WTC11 (cell line): ENCODE data around the gene LHPP. TPM values are rescaled to one million over a fixed set of nuclear protein-coding genes. Genes with fewer than 3 reads are reported as not detected.

Experiments used
- ATAC-seq: fragments of 200-7000 bp; cut with Tn5 transposase; 2 replicates; pipeline ENCODE4 v1.10.0; 2021; ENCODE audit warnings: mild to moderate bottlenecking, moderate library complexity
- CTCF ChIA-PET: fragments of 300-600 bp; sonication (Branson Sonifier 250); formaldehyde crosslinking; loops from one replicate; lab custom pipeline; 2021; ENCODE audit warnings: antibody characterized with exemption; lab: Charles Lee
- POLR2A ChIA-PET: fragments of 350-600 bp; sonication (Branson Sonifier 250); formaldehyde crosslinking; loops from one replicate; lab custom pipeline; 2021; ENCODE audit warnings: antibody characterized with exemption; lab: Charles Lee
- DNase-seq: peaks from one replicate; pipeline ENCODE4 v3.0.0; 2021; ENCODE audit warnings: low spot score
- H3K27ac Mint-ChIP-seq: 2 replicates; pipeline ENCODE4 v1.8.0; 2021; ENCODE audit warnings: mixed read lengths
- H3K27me3 Mint-ChIP-seq: 2 replicates; pipeline ENCODE4 v1.8.0; 2021; ENCODE audit warnings: low read depth, mild to moderate bottlenecking, moderate library complexity, mixed read lengths
- H3K36me3 Mint-ChIP-seq: 2 replicates; pipeline ENCODE4 v1.8.0; 2021; ENCODE audit warnings: mixed read lengths
- H3K4me1 Mint-ChIP-seq: 2 replicates; pipeline ENCODE4 v1.8.0; 2022; ENCODE audit warnings: mixed read lengths
- H3K4me3 Mint-ChIP-seq: 2 replicates; pipeline ENCODE4 v1.8.0; 2021; ENCODE audit warnings: mild to moderate bottlenecking, moderate library complexity, mixed read lengths
- H3K9me3 Mint-ChIP-seq: 2 replicates; pipeline ENCODE4 v1.8.0; 2021; ENCODE audit warnings: mixed read lengths
- ERG ChIP-seq: fragments of 250-450 bp; sonication (Bioruptor Pico); IDR thresholded peaks from 2 replicates; pipeline ENCODE4 v1.8.0; 2021; ENCODE audit warnings: mild to moderate bottlenecking
- GTF2I ChIP-seq: fragments of 250-450 bp; sonication (Bioruptor Pico); conservative IDR thresholded peaks from 2 replicates; pipeline ENCODE4 v1.4.0; 2021; ENCODE audit warnings: mild to moderate bottlenecking
- SMAD3 ChIP-seq: sonication (generic); formaldehyde crosslinking; IDR thresholded peaks from 2 replicates; pipeline ENCODE4 v1.8.0; 2022; ENCODE audit warnings: missing genetic modification reagents, mild to moderate bottlenecking, borderline replicate concordance
- SP1 ChIP-seq: sonication (generic); formaldehyde crosslinking; conservative IDR thresholded peaks from 2 replicates; pipeline ENCODE4 v1.8.1; 2022; ENCODE audit warnings: missing genetic modification reagents
- TEAD1 ChIP-seq: sonication (generic); formaldehyde crosslinking; IDR thresholded peaks from 2 replicates; pipeline ENCODE4 v1.8.0; 2022; ENCODE audit warnings: mild to moderate bottlenecking, missing genetic modification reagents
- ZBTB21 ChIP-seq: sonication (generic); formaldehyde crosslinking; IDR thresholded peaks from 2 replicates; pipeline ENCODE4 v1.8.1; 2023; ENCODE audit warnings: mild to moderate bottlenecking, missing genetic modification reagents, borderline replicate concordance
- ZNF121 ChIP-seq: sonication (generic); formaldehyde crosslinking; IDR thresholded peaks from 2 replicates; pipeline ENCODE4 v1.8.0; 2023; ENCODE audit warnings: missing genetic modification reagents
- ZNF317 ChIP-seq: sonication (generic); formaldehyde crosslinking; IDR thresholded peaks from 2 replicates; pipeline ENCODE4 v1.8.1; 2023; ENCODE audit warnings: low read depth, mild to moderate bottlenecking, moderate library complexity, missing genetic modification reagents, borderline replicate concordance
- ZNF416 ChIP-seq: fragments of 250-450 bp; sonication (Bioruptor Pico); IDR thresholded peaks from 2 replicates; pipeline ENCODE4 v1.9.0; 2021; ENCODE audit warnings: mild to moderate bottlenecking, inconsistent platforms
- total RNA-seq: library from RNA; stranded (reverse); gene quantifications from 3 replicates; pipeline ENCODE4 v1.2.3, GENCODE V29; 2021
- TF ChIP-seq, protein P1 (sequence below): sonication (generic); formaldehyde crosslinking; IDR thresholded peaks from 2 replicates; pipeline ENCODE4 v1.8.0; 2022; ENCODE audit warnings: mild to moderate bottlenecking, missing genetic modification reagents
- TF ChIP-seq, protein P2 (sequence below): fragments of 200-600 bp; IDR thresholded peaks from 2 replicates; pipeline ENCODE4 v1.8.0; 2022; ENCODE audit warnings: antibody characterized with exemption
- TF ChIP-seq, protein P3 (sequence below): sonication (generic); formaldehyde crosslinking; IDR thresholded peaks from 2 replicates; pipeline ENCODE4 v1.8.0; 2023; ENCODE audit warnings: missing genetic modification reagents, mild to moderate bottlenecking, borderline replicate concordance

The LHPP gene
- total RNA-seq, 1 experiment from 2014 or later = 33.2 TPM

DNA sequence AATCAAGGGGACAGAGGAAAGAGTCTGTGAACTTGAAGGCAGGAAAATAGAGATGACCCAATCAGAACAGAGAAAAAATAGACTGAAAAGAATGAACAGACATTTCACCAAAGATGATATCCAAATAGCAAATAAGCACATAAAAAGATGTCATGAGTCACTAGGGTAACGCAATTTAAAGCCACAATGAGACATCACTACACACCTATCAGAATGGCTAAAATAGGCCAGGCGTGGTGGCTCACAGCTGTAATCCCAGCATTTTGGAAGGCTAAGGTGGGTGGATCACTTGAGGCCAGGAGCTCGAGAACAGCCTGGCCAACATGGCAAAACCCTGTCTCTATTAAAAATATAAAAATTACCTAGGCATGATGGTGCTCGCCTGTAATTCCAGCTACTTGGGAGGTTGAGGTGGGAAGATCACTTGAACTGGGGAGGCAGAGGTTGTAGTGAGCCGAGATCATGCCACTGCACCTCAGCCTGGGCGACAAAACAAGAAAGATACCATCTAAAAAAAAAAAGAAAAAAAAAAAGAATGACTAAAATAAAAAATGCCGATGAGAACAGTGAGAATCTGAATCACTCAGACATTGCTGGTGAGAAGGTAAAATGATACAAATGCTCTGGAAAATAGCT lies 100.9 kb downstream of the LHPP start (continued):
- TF ChIP-seq, protein P1, sequence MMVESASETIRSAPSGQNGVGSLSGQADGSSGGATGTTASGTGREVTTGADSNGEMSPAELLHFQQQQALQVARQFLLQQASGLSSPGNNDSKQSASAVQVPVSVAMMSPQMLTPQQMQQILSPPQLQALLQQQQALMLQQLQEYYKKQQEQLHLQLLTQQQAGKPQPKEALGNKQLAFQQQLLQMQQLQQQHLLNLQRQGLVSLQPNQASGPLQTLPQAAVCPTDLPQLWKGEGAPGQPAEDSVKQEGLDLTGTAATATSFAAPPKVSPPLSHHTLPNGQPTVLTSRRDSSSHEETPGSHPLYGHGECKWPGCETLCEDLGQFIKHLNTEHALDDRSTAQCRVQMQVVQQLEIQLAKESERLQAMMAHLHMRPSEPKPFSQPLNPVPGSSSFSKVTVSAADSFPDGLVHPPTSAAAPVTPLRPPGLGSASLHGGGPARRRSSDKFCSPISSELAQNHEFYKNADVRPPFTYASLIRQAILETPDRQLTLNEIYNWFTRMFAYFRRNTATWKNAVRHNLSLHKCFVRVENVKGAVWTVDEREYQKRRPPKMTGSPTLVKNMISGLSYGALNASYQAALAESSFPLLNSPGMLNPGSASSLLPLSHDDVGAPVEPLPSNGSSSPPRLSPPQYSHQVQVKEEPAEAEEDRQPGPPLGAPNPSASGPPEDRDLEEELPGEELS (CRISPR knock-in tag) = no peak
- no peak for TF ChIP-seq ZBTB21 (CRISPR knock-in tag)

DNA sequence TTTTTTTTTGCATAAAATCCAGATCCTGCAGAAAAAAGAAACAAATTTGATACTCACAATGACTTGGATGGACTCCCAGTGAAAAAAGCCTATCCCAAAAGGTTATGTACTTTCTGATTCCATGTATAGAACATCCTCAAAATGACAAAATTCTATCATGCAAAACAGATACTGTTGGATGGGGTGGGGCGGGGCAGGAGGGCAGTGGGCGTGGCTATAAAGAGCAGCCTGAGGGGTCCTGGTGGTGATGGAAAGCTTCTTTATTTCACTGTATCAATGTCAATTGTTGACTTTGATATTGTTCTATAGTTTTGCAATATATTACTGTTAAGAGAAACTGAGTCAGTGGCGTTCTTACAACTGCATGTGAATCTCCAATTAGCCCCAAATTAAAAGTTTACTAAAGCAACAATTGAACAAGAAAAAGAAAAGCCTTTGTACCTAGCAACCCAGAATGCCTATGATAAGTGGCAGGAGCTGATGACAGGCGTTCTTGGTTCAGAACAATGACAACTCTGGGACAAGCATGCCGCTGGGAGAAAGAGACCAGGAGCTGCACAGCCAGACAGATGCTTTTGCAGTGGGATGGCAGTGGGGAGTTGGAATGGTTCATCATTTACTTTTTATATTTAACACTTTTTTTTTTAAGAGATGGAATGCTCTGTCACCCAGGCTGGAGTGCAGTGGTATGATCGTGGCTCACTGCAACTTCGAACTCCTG lies 101.9 kb downstream of the LHPP start:
- H3K36me3 Mint-ChIP-seq = no peaks in the 10 kb centered on the region; the same call in 1 of the 2 replicates
- POLR2A ChIA-PET = no interaction called here
- H3K27me3 Mint-ChIP-seq = no peaks in the 10 kb centered on the region
- H3K4me1 Mint-ChIP-seq = peaks cover 15% of the 10 kb centered on the region
- DNase-seq (no peak), ATAC-seq (no peak)
- H3K9me3 Mint-ChIP-seq = peaks cover 4% of the 10 kb centered on the region
- TF ChIP-seq SP1 (CRISPR knock-in tag) (no peak), ZNF416 (CRISPR knock-in tag) (no peak), ERG (CRISPR knock-in tag) (no peak), ZNF121 (no peak), TEAD1 (CRISPR knock-in tag) (no peak)
- TF ChIP-seq, protein P2, sequence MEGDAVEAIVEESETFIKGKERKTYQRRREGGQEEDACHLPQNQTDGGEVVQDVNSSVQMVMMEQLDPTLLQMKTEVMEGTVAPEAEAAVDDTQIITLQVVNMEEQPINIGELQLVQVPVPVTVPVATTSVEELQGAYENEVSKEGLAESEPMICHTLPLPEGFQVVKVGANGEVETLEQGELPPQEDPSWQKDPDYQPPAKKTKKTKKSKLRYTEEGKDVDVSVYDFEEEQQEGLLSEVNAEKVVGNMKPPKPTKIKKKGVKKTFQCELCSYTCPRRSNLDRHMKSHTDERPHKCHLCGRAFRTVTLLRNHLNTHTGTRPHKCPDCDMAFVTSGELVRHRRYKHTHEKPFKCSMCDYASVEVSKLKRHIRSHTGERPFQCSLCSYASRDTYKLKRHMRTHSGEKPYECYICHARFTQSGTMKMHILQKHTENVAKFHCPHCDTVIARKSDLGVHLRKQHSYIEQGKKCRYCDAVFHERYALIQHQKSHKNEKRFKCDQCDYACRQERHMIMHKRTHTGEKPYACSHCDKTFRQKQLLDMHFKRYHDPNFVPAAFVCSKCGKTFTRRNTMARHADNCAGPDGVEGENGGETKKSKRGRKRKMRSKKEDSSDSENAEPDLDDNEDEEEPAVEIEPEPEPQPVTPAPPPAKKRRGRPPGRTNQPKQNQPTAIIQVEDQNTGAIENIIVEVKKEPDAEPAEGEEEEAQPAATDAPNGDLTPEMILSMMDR = no peak
- TF ChIP-seq, protein P3, sequence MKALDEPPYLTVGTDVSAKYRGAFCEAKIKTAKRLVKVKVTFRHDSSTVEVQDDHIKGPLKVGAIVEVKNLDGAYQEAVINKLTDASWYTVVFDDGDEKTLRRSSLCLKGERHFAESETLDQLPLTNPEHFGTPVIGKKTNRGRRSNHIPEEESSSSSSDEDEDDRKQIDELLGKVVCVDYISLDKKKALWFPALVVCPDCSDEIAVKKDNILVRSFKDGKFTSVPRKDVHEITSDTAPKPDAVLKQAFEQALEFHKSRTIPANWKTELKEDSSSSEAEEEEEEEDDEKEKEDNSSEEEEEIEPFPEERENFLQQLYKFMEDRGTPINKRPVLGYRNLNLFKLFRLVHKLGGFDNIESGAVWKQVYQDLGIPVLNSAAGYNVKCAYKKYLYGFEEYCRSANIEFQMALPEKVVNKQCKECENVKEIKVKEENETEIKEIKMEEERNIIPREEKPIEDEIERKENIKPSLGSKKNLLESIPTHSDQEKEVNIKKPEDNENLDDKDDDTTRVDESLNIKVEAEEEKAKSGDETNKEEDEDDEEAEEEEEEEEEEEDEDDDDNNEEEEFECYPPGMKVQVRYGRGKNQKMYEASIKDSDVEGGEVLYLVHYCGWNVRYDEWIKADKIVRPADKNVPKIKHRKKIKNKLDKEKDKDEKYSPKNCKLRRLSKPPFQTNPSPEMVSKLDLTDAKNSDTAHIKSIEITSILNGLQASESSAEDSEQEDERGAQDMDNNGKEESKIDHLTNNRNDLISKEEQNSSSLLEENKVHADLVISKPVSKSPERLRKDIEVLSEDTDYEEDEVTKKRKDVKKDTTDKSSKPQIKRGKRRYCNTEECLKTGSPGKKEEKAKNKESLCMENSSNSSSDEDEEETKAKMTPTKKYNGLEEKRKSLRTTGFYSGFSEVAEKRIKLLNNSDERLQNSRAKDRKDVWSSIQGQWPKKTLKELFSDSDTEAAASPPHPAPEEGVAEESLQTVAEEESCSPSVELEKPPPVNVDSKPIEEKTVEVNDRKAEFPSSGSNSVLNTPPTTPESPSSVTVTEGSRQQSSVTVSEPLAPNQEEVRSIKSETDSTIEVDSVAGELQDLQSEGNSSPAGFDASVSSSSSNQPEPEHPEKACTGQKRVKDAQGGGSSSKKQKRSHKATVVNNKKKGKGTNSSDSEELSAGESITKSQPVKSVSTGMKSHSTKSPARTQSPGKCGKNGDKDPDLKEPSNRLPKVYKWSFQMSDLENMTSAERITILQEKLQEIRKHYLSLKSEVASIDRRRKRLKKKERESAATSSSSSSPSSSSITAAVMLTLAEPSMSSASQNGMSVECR (CRISPR knock-in tag) = no peak
- CTCF ChIA-PET = interaction anchor here (1.2 to 3.4 kb wide), 2 partner anchors 27 to 33 kb away, joined by 5 to 35 read pairs; no protein-coding TSS in a partner anchor
- no peak overlapping the region for H3K4me3 Mint-ChIP-seq
- no peak overlapping the region for H3K27ac Mint-ChIP-seq

DNA sequence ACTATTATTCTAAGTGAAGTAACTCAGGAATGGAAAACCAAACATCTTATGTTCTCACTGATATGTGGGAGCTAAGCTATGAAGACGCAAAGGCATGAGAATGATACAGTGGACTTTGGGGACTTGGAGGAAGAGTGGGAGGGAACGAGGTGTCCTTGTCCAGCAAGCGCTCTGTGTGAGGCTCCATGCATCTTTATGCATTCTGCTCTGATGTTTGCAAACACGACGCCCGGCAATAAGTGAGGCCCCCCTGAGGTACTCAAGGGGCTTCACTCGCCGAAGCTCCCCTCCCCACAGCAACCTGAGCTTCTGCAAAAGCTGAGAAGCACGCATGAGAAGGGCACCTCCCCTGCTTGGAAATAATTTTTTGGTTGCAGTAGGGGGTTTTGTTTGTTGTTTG lies 103.3 kb downstream of the LHPP start:
- POLR2A ChIA-PET = interaction anchor here (1.2 kb wide), 1 partner anchor 17 kb away, joined by 3 read pairs; no protein-coding TSS in a partner anchor
- Mint-ChIP-seq H3K4me1 (peaks cover 15% of the 10 kb centered on the region), H3K36me3 (no peaks in the 10 kb centered on the region; the same call in 1 of the 2 replicates), H3K4me3 (no peak overlapping the region), H3K27me3 (no peaks in the 10 kb centered on the region), H3K9me3 (peaks cover 4% of the 10 kb centered on the region), H3K27ac (peak overlapping the region; percentile 83)
- CTCF ChIA-PET = interaction anchor here (0.7 to 3.4 kb wide), 27 partner anchors 8 to 327 kb away, joined by 3 to 35 read pairs (median 6); partner anchors contain the start of genes EEF1AKMT2, LHPP and OAT
- DNase-seq (no peak), ATAC-seq (no peak)
- TF ChIP-seq ZNF317 (CRISPR knock-in tag) (no peak), SMAD3 (no peak), GTF2I (no peak)
